Panc1 (cell line): ENCODE measurements around the gene CRY2. TPM values are rescaled to one million over a fixed set of nuclear protein-coding genes. Genes with fewer than 3 reads are reported as not detected.

ENCODE experiments used
- ATAC-seq: fragments of 200-7000 bp; cut with Tn5 transposase; 2 replicates; pipeline ENCODE4 v1.9.1; 2020; ENCODE audit warnings: mild to moderate bottlenecking, moderate library complexity
- BruUV-seq: library from RNA; stranded (reverse); fragments of 400-500 nt; replicated peaks from 2 replicates; lab custom pipeline; 2021; lab: Mats Ljungman, UMichigan
- CTCF ChIA-PET: fragments of 300-600 bp; sonication (Branson Sonifier 250); formaldehyde crosslinking; loops from one replicate; lab custom pipeline; 2022; ENCODE audit warnings: antibody characterized with exemption; lab: Charles Lee
- POLR2A ChIA-PET: fragments of 300-600 bp; sonication (Branson Sonifier 250); formaldehyde crosslinking; loops from one replicate; lab custom pipeline; 2022; ENCODE audit warnings: antibody characterized with exemption; lab: Charles Lee
- DNase-seq: peaks from one replicate; pipeline ENCODE4 v3.0.0-alpha.2; 2010; ENCODE audit warnings: low read depth, low spot score
- H3K27ac ChIP-seq: 2 replicates; pipeline ENCODE4 v1.5.1; 2011; ENCODE audit warnings: mild to moderate bottlenecking, low read length, inconsistent platforms
- H3K27me3 ChIP-seq: fragments of 200-500 bp; sonication (Bioruptor generic); 2 replicates; pipeline ENCODE4 v1.6.0; 2014; ENCODE audit warnings: low read length, inconsistent platforms; ENCODE audit not compliant: control insufficient read depth, insufficient read depth
- H3K36me3 ChIP-seq: fragments of 200-500 bp; sonication (Bioruptor generic); 2 replicates; pipeline ENCODE4 v1.5.1; 2014; ENCODE audit warnings: inconsistent platforms, mild to moderate bottlenecking, low read length, moderate library complexity; ENCODE audit not compliant: control insufficient read depth, insufficient read depth
- H3K4me1 ChIP-seq: 2 replicates; pipeline ENCODE4 v1.5.1; 2011; ENCODE audit warnings: inconsistent platforms, mild to moderate bottlenecking, low read length, moderate library complexity; ENCODE audit not compliant: control insufficient read depth, insufficient read depth
- H3K4me3 ChIP-seq, 2 experiments: 2 replicates each; pipeline ENCODE4 v1.5.1; 2011 to 2012; ENCODE audit warnings: low read depth in 2 of 2, low read length in 2 of 2, mild to moderate bottlenecking in 2 of 2, inconsistent platforms in 1 of 2, moderate library complexity in 1 of 2
- H3K9me3 ChIP-seq: fragments of 200-500 bp; sonication (Bioruptor generic); 2 replicates; pipeline ENCODE4 v1.5.1; 2014; ENCODE audit warnings: low read depth, mild to moderate bottlenecking, inconsistent platforms, low read length, moderate library complexity; ENCODE audit not compliant: control insufficient read depth, insufficient read depth
- CTCF ChIP-seq: fragments of 450-650 bp; IDR thresholded peaks from 2 replicates; pipeline ENCODE4 v1.5.1; 2017; ENCODE audit warnings: mild to moderate bottlenecking
- POLR2AphosphoS5 ChIP-seq: IDR thresholded peaks from 2 replicates; pipeline ENCODE4 v1.6.1; 2012; ENCODE audit warnings: mild to moderate bottlenecking, low read depth, low read length, moderate library complexity
- REST ChIP-seq, 2 experiments: IDR thresholded peaks; 2 replicates each; pipeline ENCODE4 v1.6.1; 2011 to 2012; ENCODE audit warnings: low read depth in 2 of 2, control low read depth in 1 of 2, low read length in 1 of 2, mild to moderate bottlenecking in 1 of 2, moderate library complexity in 1 of 2; ENCODE audit not compliant: insufficient read depth in 1 of 2
- SIN3A ChIP-seq: IDR thresholded peaks from 2 replicates; pipeline ENCODE4 v1.6.1; 2012; ENCODE audit warnings: low read depth, mild to moderate bottlenecking, low read length, moderate library complexity, borderline replicate concordance; ENCODE audit not compliant: insufficient read depth
- TCF7L2 ChIP-seq: IDR thresholded peaks from 2 replicates; pipeline ENCODE4 v1.6.1; 2011; ENCODE audit warnings: mild to moderate bottlenecking, low read depth, low read length, inconsistent platforms
- in situ Hi-C: cut with HindIII; loops from 2 replicates; pipeline ENCODE4 v1.10.0; 2016; ENCODE audit warnings: low sequenced_read_pairs, low pct_unique_long_range_greater_than_20kb
- intact Hi-C: fragments of 100-400 bp; cut with micrococcal nuclease; formaldehyde crosslinking; loops from one replicate; pipeline ENCODE4 v1.10.0; 2022; ENCODE audit not compliant: unreplicated experiment
- total RNA-seq: library from RNA; stranded (reverse); gene quantifications from one replicate; pipeline ENCODE4 v1.2.1, GENCODE V29; 2021; ENCODE audit not compliant: unreplicated experiment

The CRY2 gene
- total RNA-seq, 1 experiment from 2014 or later, result 14.6 TPM

GRCh38 chr11:45921561-45922424, 74.5 kb downstream of the CRY2 start:
- POLR2A ChIA-PET, result no interaction called here
- Histone ChIP-seq H3K27me3 (no peaks in the 10 kb centered on the region; the same call in 1 of the 2 replicates), H3K27ac (no peak overlapping the region), H3K4me3 (peak overlapping the region; percentile 41 to 42), H3K9me3 (no peaks in the 10 kb centered on the region), H3K36me3 (peaks cover 8% of the 10 kb centered on the region; the same call in 1 of the 2 replicates), H3K4me1 (peaks cover 8% of the 10 kb centered on the region)
- CTCF ChIA-PET, result no interaction called here
- BruUV-seq, result no TSS peak
- in situ Hi-C loops, result no loop called here
- DNase-seq, result no peak
- ATAC-seq, result no peak
- TF ChIP-seq SIN3A (no peak), POLR2AphosphoS5 (no peak), REST (IDR thresholded peaks at IDR 0.05; ENCODE audit: insufficient read depth in 1 of 2, low read depth in 2 of 2, low read length in 1 of 2) (no peak), CTCF (no peak), TCF7L2 (no peak)
- intact Hi-C loops, result no loop called here

- in situ Hi-C loops, result no loop called here
- Histone ChIP-seq H3K36me3 (peaks cover 4% of the 10 kb centered on the region; the same call in 1 of the 2 replicates), H3K27ac (no peak within 1 kb of the TSS), H3K4me1 (peaks cover 5% of the 10 kb centered on the region), H3K4me3 (peak within 1 kb of the TSS; percentile 41 to 42), H3K27me3 (no peaks in the 10 kb centered on the region; the same call in 1 of the 2 replicates), H3K9me3 (no peaks in the 10 kb centered on the region)
- ChIA-PET CTCF (no interaction called here), POLR2A (interaction anchor here (0.6 kb wide), 1 partner anchor 196 kb away, joined by 3 read pairs; no protein-coding TSS in a partner anchor)
- intact Hi-C loops, result no loop called here
- no TSS peak for BruUV-seq
- ATAC-seq (peak; percentile 4; the same call in 1 of the 2 replicates), DNase-seq (no peak)
- TF ChIP-seq SIN3A (no peak), POLR2AphosphoS5 (no peak), REST (IDR thresholded peaks at IDR 0.05; ENCODE audit: insufficient read depth in 1 of 2, low read depth in 2 of 2, low read length in 1 of 2) (no peak), TCF7L2 (no peak), CTCF (no peak)
These were observed 75.3 kb downstream of the CRY2 start, which contains the start of gene LARGE2 for GRCh38 chr11:45922425-45923082. Gene LARGE2 (plus strand): TSS chr11:45922656. CDS start chr11:45922883, 227 bp downstream.
